HFFc6 (cell line): Measurements from ENCODE around the gene SLFN11. TPM values are rescaled to one million over a fixed set of nuclear protein-coding genes. Genes with fewer than 3 reads are reported as not detected.
"Not testable (repeated sequence)": the region's sequence is repeated elsewhere in the genome, so short reads cannot be mapped to it uniquely, and the experiment has no call there.

ENCODE experiments used
- DNase-seq: peaks from one replicate; pipeline ENCODE4 v3.0.0-alpha.2; 2018
- H3K27ac Mint-ChIP-seq: 2 replicates; pipeline ENCODE4 v1.8.0; 2020; ENCODE audit warnings: mild to moderate bottlenecking, mixed read lengths
- H3K27me3 Mint-ChIP-seq: 2 replicates; pipeline ENCODE4 v1.8.0; 2021; ENCODE audit warnings: mild to moderate bottlenecking, moderate library complexity, mixed read lengths; ENCODE audit not compliant: insufficient read depth
- H3K36me3 Mint-ChIP-seq: 2 replicates; pipeline ENCODE4 v1.8.0; 2021; ENCODE audit warnings: low read depth, mixed read lengths
- H3K4me1 Mint-ChIP-seq: 2 replicates; pipeline ENCODE4 v1.8.0; 2020; ENCODE audit warnings: low read depth, mixed read lengths
- H3K4me3 Mint-ChIP-seq: 2 replicates; pipeline ENCODE4 v1.8.0; 2020; ENCODE audit warnings: mild to moderate bottlenecking, moderate library complexity, mixed read lengths
- H3K9me3 Mint-ChIP-seq: 2 replicates; pipeline ENCODE4 v1.8.0; 2020; ENCODE audit warnings: mild to moderate bottlenecking, mixed read lengths
- total RNA-seq, 6 experiments: library from RNA; stranded (reverse); fragmentation: NEBNext Ultra II Directional; extraction: Animal tissue kit (Norgen Biotek cat#: 25700); gene quantifications; 2 replicates in 1 of 6; 3 replicates in 5 of 6; pipeline ENCODE4 v1.2.3, GENCODE V29; 2021
- TF ChIP-seq, protein P1 (sequence below): fragments of 200-600 bp; sonication (generic); IDR thresholded peaks from 2 replicates; pipeline ENCODE4 v1.5.0; 2021; ENCODE audit warnings: antibody characterized with exemption, mild to moderate bottlenecking

The SLFN11 gene
- total RNA-seq, 6 experiments from 2014 or later, result 24.2 to 44.3 (median 37.9) TPM

DNA sequence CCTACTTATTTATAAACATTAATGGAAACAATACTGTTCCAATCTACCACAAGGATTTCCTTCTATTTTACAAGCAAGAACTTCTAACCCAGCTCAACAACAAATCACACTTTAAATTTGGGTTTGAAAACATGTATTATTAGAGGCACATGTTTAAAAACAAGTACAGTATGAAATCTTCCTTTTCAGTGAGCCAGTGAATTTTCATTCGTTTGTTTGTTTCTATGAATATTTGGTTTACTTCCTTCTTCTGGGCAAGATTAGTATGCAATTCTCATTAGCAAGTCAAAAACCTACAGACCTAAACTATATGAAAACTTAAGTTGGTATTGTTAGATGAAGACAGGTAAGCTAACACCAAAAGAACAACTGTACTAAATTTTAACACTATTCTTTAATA, 33.1 kb upstream of the SLFN11 start:
- Mint-ChIP-seq H3K27me3 (peaks cover 1% of the 10 kb centered on the region), H3K9me3 (no peaks in the 10 kb centered on the region), H3K4me3 (no peak overlapping the region), H3K27ac (no peak overlapping the region), H3K4me1 (no peaks in the 10 kb centered on the region), H3K36me3 (peaks cover 58% of the 10 kb centered on the region)
- no peak for DNase-seq
- TF ChIP-seq, protein P1, sequence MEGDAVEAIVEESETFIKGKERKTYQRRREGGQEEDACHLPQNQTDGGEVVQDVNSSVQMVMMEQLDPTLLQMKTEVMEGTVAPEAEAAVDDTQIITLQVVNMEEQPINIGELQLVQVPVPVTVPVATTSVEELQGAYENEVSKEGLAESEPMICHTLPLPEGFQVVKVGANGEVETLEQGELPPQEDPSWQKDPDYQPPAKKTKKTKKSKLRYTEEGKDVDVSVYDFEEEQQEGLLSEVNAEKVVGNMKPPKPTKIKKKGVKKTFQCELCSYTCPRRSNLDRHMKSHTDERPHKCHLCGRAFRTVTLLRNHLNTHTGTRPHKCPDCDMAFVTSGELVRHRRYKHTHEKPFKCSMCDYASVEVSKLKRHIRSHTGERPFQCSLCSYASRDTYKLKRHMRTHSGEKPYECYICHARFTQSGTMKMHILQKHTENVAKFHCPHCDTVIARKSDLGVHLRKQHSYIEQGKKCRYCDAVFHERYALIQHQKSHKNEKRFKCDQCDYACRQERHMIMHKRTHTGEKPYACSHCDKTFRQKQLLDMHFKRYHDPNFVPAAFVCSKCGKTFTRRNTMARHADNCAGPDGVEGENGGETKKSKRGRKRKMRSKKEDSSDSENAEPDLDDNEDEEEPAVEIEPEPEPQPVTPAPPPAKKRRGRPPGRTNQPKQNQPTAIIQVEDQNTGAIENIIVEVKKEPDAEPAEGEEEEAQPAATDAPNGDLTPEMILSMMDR, result no peak

DNA sequence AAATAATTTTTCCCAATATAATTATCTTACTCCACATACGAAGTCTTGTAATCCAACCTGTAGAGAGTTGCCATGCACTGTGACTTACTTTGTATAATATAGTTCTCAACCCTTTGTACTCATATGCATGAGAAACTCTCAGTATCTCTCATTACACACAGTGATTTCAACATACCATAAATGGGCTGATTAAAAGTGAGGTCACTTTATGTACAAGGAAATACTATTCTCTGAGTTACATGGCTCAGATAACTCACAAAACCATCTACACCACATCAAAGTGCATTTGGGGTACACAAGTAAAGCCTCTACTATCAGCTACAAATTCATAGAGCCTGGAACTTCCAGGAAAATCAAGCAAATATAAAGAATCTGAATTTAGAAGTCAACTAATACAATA, 30.9 kb upstream of the SLFN11 start:
- DNase-seq, result no peak

DNA sequence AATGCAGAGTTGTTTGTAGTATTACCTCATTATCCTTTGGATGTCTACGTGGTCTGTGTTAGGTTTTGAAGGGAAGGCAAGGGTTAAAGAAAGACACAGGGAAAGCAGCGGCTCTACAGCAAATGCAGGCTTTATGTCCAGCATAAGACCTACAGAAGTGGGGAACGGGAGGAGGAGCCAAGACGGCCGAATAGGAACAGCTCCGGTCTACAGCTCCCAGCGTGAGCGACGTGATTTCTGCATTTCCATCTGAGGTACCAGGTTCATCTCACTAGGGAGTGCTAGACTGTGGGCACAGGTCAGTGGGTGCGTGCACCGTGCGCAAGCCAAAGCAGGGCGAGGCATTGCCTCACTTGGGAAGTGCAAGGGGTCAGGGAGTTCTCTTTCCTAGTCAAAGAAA, 20.4 kb upstream of the SLFN11 start:
- H3K27ac Mint-ChIP-seq, H3K9me3 Mint-ChIP-seq, H3K4me1 Mint-ChIP-seq, H3K36me3 Mint-ChIP-seq, DNase-seq, H3K4me3 Mint-ChIP-seq: not testable (repeated sequence)
- peaks cover 11% of the 10 kb centered on the region for H3K27me3 Mint-ChIP-seq

More for the DNA sequence above, 30.9 kb upstream of the SLFN11 start:
- peaks cover 41% of the 10 kb centered on the region for H3K36me3 Mint-ChIP-seq
- H3K4me3 Mint-ChIP-seq, result no peak overlapping the region
- H3K27ac Mint-ChIP-seq, result no peak overlapping the region
- TF ChIP-seq, protein P1, result no peak
- no peaks in the 10 kb centered on the region for H3K9me3 Mint-ChIP-seq
- no peaks in the 10 kb centered on the region for H3K4me1 Mint-ChIP-seq
- H3K27me3 Mint-ChIP-seq, result peaks cover 1% of the 10 kb centered on the region

DNA sequence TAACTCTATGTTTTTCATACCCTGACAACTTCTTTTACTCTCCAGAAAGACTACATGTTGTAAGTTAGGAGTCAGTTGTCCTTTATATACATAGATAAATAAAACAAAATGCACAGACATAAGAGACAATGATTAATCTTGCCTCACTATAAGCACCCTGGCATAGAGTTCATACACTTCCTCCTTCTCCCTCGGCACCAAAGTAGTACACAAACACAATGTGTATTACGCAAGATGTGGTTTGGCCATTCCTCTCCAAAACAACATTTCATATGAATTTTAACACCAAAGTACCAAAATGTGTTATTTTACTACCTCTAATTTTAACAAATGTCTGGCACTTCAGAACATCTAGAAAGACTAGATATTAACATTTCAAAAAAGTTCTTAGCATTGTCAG, 17.2 kb upstream of the SLFN11 start:
- H3K36me3 Mint-ChIP-seq, result peaks cover 5% of the 10 kb centered on the region
- TF ChIP-seq, protein P1, result no peak
- no peaks in the 10 kb centered on the region for H3K4me1 Mint-ChIP-seq
- peaks cover 12% of the 10 kb centered on the region for H3K27me3 Mint-ChIP-seq
- H3K9me3 Mint-ChIP-seq, result no peaks in the 10 kb centered on the region
- H3K4me3 Mint-ChIP-seq, result no peak overlapping the region
- no peak for DNase-seq
- H3K27ac Mint-ChIP-seq, result no peak overlapping the region

DNA sequence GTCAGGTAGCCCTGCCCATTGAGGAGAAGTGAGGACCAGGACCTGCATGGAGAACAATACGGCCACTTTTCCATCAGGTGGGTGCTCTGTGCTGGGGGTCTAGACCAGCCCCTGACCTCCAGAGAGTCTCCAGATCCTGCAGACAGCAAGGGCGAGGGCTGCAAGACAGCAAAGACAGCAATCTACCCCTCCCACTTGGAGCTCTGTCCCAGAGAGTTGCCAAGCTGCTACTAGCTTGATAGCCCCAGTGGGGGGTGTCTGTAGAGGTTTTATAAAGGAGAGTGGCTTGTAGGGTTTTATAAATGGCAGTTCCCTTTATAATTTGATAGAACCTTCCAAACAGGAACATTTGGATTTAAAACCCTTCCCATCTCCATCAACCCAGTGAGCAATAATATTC, 16.7 kb upstream of the SLFN11 start:
- H3K36me3 Mint-ChIP-seq, result peaks cover 5% of the 10 kb centered on the region
- no peak overlapping the region for H3K4me3 Mint-ChIP-seq
- TF ChIP-seq, protein P1, result no peak
- no peaks in the 10 kb centered on the region for H3K4me1 Mint-ChIP-seq
- peaks cover 12% of the 10 kb centered on the region for H3K27me3 Mint-ChIP-seq
- no peak overlapping the region for H3K27ac Mint-ChIP-seq
- no peaks in the 10 kb centered on the region for H3K9me3 Mint-ChIP-seq
- DNase-seq, result no peak

DNA sequence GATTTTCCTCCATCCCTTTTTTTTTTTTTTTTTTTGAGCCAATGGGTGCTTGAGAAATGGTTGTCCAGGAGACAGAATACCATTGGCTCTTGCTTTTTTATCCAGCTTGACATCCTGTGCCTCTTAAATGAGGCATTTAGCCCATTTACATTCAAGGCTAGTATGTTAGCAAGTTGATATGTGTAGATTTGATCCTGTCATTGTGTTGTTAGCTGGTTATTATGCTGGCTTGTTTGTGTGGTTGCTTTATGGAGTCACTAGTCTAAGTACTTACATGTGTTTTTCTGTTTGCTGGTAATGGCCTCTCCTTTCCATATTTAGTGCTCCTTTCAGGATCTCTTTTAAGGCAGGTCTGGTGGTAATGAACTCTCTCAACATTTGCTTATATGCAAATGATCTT, 14.1 kb upstream of the SLFN11 start:
- Mint-ChIP-seq H3K4me1 (peaks cover 12% of the 10 kb centered on the region), H3K4me3 (no peak overlapping the region), H3K36me3 (peaks cover 9% of the 10 kb centered on the region; the same call in 1 of the 2 replicates), H3K27me3 (peaks cover 7% of the 10 kb centered on the region), H3K27ac (no peak overlapping the region), H3K9me3 (no peaks in the 10 kb centered on the region)
- DNase-seq, result no peak
- TF ChIP-seq, protein P1, result no peak
